H1 (cell line): Measurements from ENCODE around the gene RNF113B. TPM values are rescaled to one million over a fixed set of nuclear protein-coding genes. Genes with fewer than 3 reads are reported as not detected.

Source experiments
- CTCF ChIA-PET: fragments of 300-600 bp; sonication (Branson Sonifier 250); formaldehyde crosslinking; loops from one replicate; lab custom pipeline; 2021; ENCODE audit not compliant: partially characterized antibody; lab: Charles Lee
- POLR2A ChIA-PET: fragments of 300-600 bp; sonication (Branson Sonifier 250); formaldehyde crosslinking; loops from one replicate; lab custom pipeline; 2021; ENCODE audit warnings: inconsistent platforms; ENCODE audit not compliant: partially characterized antibody; lab: Charles Lee
- DNase-seq, 2 experiments: peaks; one replicate each; pipeline versions ENCODE4 v3.0.0 to v3.0.0-alpha.2; 2010 to 2022; ENCODE audit warnings: low spot score in 2 of 2, low read depth in 1 of 2, mixed read lengths in 1 of 2
- FAIRE-seq: peaks from 2 replicates; lab custom pipeline; 2011; peaks lifted over from hg19 to GRCh38; lab: Jason Lieb, UNC
- H2AFZ ChIP-seq: 2 replicates; pipeline ENCODE4 v1.8.1; 2012; ENCODE audit warnings: low read length, inconsistent platforms
- H2AK5ac ChIP-seq: 2 replicates; pipeline ENCODE4 v1.6.1; 2013; ENCODE audit warnings: low read depth, low read length
- H2BK120ac ChIP-seq: replicated peaks from 2 replicates; pipeline ENCODE3; 2013; ENCODE audit warnings: low read depth, low read length, inconsistent platforms
- H2BK12ac ChIP-seq: 2 replicates; pipeline ENCODE4 v1.6.1; 2013; ENCODE audit warnings: low read depth, low read length
- H2BK15ac ChIP-seq: 2 replicates; pipeline ENCODE4 v1.6.1; 2013; ENCODE audit warnings: low read length
- H2BK20ac ChIP-seq: 2 replicates; pipeline ENCODE4 v1.6.1; 2013; ENCODE audit warnings: low read length
- H2BK5ac ChIP-seq: 2 replicates; pipeline ENCODE4 v1.6.1; 2013; ENCODE audit warnings: low read depth, low read length
- H3K14ac ChIP-seq: 2 replicates; pipeline ENCODE4 v1.6.1; 2013; ENCODE audit warnings: inconsistent platforms; ENCODE audit not compliant: insufficient read length
- H3K18ac ChIP-seq: 2 replicates; pipeline ENCODE4 v1.6.1; 2013; ENCODE audit warnings: low read length; ENCODE audit errors: extremely low read depth
- H3K23ac ChIP-seq: 2 replicates; pipeline ENCODE4 v1.6.1; 2013; ENCODE audit warnings: inconsistent platforms; ENCODE audit not compliant: insufficient read length
- H3K23me2 ChIP-seq: 2 replicates; pipeline ENCODE4 v1.6.1; 2013; ENCODE audit warnings: low read depth, low read length
- H3K27ac ChIP-seq: 2 replicates; pipeline ENCODE4 v1.6.1; 2011; ENCODE audit warnings: low read depth, low read length, inconsistent platforms
- H3K27me3 ChIP-seq, 4 experiments: replicated peaks in 1 of 4; 1 replicate in 1 of 4; 2 replicates in 3 of 4; pipeline versions ENCODE4 v1.6.1 to v1.8.1; 2011 to 2013; ENCODE audit warnings: low read length in 3 of 4, mild to moderate bottlenecking in 3 of 4, inconsistent platforms in 2 of 4, mixed read lengths in 2 of 4, moderate library complexity in 1 of 4; ENCODE audit not compliant: control insufficient read depth in 3 of 4, insufficient read depth in 3 of 4; ENCODE audit errors: extremely low read depth in 1 of 4
- H3K36me3 ChIP-seq, 4 experiments: 2 replicates each; pipeline versions ENCODE4 v1.6.1 to v1.8.1; 2011 to 2013; ENCODE audit warnings: mild to moderate bottlenecking in 4 of 4, low read length in 3 of 4, moderate library complexity in 2 of 4, control low read depth in 1 of 4, inconsistent platforms in 1 of 4; ENCODE audit not compliant: insufficient read depth in 4 of 4, control insufficient read depth in 2 of 4
- H3K4ac ChIP-seq: replicated peaks from 2 replicates; pipeline ENCODE3; 2013; ENCODE audit warnings: low read length, low read depth, mixed read lengths, inconsistent platforms; ENCODE audit not compliant: insufficient read length
- H3K4me1 ChIP-seq, 4 experiments: replicated peaks in 1 of 4; 1 replicate in 1 of 4; 2 replicates in 3 of 4; pipeline versions ENCODE4 v1.6.1 to v1.8.1; 2011 to 2013; ENCODE audit warnings: low read length in 3 of 4, inconsistent platforms in 2 of 4, mixed read lengths in 1 of 4; ENCODE audit not compliant: insufficient read depth in 4 of 4, control insufficient read depth in 3 of 4
- H3K4me2 ChIP-seq, 2 experiments: 2 replicates each; pipeline versions ENCODE4 v1.6.1 to v1.8.1; 2011 to 2013; ENCODE audit warnings: low read depth in 2 of 2, low read length in 2 of 2, control low read depth in 1 of 2, inconsistent platforms in 1 of 2, mild to moderate bottlenecking in 1 of 2; ENCODE audit not compliant: insufficient read depth in 1 of 2
- H3K4me3 ChIP-seq, 4 experiments: fragments of 200-600, 300-600 bp in 1 of 4; sonication (generic), shearing (Covaris generic), sonication (Bioruptor Twin) in 1 of 4; 2 replicates each; pipeline versions ENCODE4 v1.5.1 to v1.8.1; 2011 to 2016; ENCODE audit warnings: low read length in 4 of 4, low read depth in 3 of 4, control low read depth in 2 of 4, inconsistent platforms in 2 of 4, mild to moderate bottlenecking in 2 of 4, mixed read lengths in 1 of 4, moderate library complexity in 1 of 4; ENCODE audit not compliant: insufficient read depth in 2 of 4; ENCODE audit errors: extremely low read depth in 1 of 4
- H3K56ac ChIP-seq: replicated peaks from 2 replicates; pipeline ENCODE3; 2013; ENCODE audit warnings: low read depth, mild to moderate bottlenecking, mixed read lengths, low read length, inconsistent platforms; ENCODE audit not compliant: insufficient read length
- H3K79me1 ChIP-seq: 2 replicates; pipeline ENCODE4 v1.6.1; 2013; ENCODE audit warnings: low read depth, low read length, control low read depth
- H3K79me2 ChIP-seq, 2 experiments: 2 replicates each; pipeline versions ENCODE4 v1.6.1 to v1.8.1; 2012 to 2013; ENCODE audit warnings: low read length in 2 of 2, mild to moderate bottlenecking in 2 of 2, inconsistent platforms in 1 of 2; ENCODE audit not compliant: insufficient read depth in 2 of 2, control insufficient read depth in 1 of 2
- H3K9ac ChIP-seq, 4 experiments: replicated peaks in 1 of 4; 1 replicate in 1 of 4; 2 replicates in 3 of 4; pipeline versions ENCODE4 v1.6.1 to v1.8.1; 2011 to 2013; ENCODE audit warnings: low read depth in 3 of 4, low read length in 3 of 4, control low read depth in 2 of 4, mild to moderate bottlenecking in 2 of 4, moderate library complexity in 2 of 4, inconsistent platforms in 1 of 4; ENCODE audit errors: extremely low read depth in 1 of 4
- H3K9me3 ChIP-seq, 2 experiments: 2 replicates each; pipeline versions ENCODE4 v1.6.1 to v1.8.1; 2012 to 2013; ENCODE audit warnings: mild to moderate bottlenecking in 2 of 2, moderate library complexity in 2 of 2, control low read depth in 1 of 2, inconsistent platforms in 1 of 2, low read depth in 1 of 2, low read length in 1 of 2, mixed read lengths in 1 of 2; ENCODE audit not compliant: insufficient read depth in 2 of 2
- H4K20me1 ChIP-seq, 2 experiments: replicated peaks in 1 of 2; 2 replicates each; pipeline versions ENCODE3 to v1.8.1; 2011 to 2013; ENCODE audit warnings: inconsistent platforms in 2 of 2, low read length in 2 of 2, mild to moderate bottlenecking in 1 of 2; ENCODE audit not compliant: insufficient read depth in 2 of 2, control insufficient read depth in 1 of 2
- H4K5ac ChIP-seq: 2 replicates; pipeline ENCODE4 v1.6.1; 2013; ENCODE audit warnings: low read length, low read depth, mixed read lengths, inconsistent platforms; ENCODE audit not compliant: insufficient read length
- H4K8ac ChIP-seq: 2 replicates; pipeline ENCODE4 v1.8.0; 2013; ENCODE audit warnings: mild to moderate bottlenecking, moderate library complexity, low read length, inconsistent platforms; ENCODE audit not compliant: insufficient read depth; ENCODE audit errors: extremely low read depth
- H4K91ac ChIP-seq: replicated peaks from 2 replicates; pipeline ENCODE3; 2013; ENCODE audit warnings: low read length, mixed read lengths, inconsistent platforms; ENCODE audit not compliant: insufficient read length
- BRCA1 ChIP-seq: IDR thresholded peaks from 2 replicates; pipeline ENCODE4 v1.6.1; 2012; ENCODE audit warnings: low read depth, low read length, improper control_type of control experiment
- CHD1 ChIP-seq: IDR thresholded peaks from 2 replicates; pipeline ENCODE4 v1.6.1; 2012; ENCODE audit warnings: low read depth, low read length, improper control_type of control experiment
- CREB1 ChIP-seq: IDR thresholded peaks from 2 replicates; pipeline ENCODE4 v1.6.1; 2012; ENCODE audit warnings: inconsistent platforms
- HDAC6 ChIP-seq: IDR thresholded peaks from one replicate; pipeline ENCODE4 v1.7.1; 2012; ENCODE audit warnings: low read depth, mild to moderate bottlenecking, inconsistent platforms, low read length, moderate library complexity
- JUND ChIP-seq: IDR thresholded peaks from 2 replicates; pipeline ENCODE4 v1.6.1; 2011; ENCODE audit warnings: mild to moderate bottlenecking, improper control_type of control experiment, low read length
- MAFK ChIP-seq: IDR thresholded peaks from 2 replicates; pipeline ENCODE4 v1.6.1; 2012; ENCODE audit warnings: low read depth, mild to moderate bottlenecking, improper control_type of control experiment, low read length
- RNF2 ChIP-seq: fragments of 200-900, 300-1000 bp; sonication (generic); IDR thresholded peaks from 2 replicates; pipeline ENCODE4 v1.7.1; 2016; ENCODE audit warnings: borderline replicate concordance, low read depth, mild to moderate bottlenecking, antibody characterized with exemption, low read length; ENCODE audit not compliant: poor library complexity, severe bottlenecking; ENCODE audit errors: missing control alignments
- SIRT6 ChIP-seq: IDR thresholded peaks from one replicate; pipeline ENCODE4 v1.7.1; 2012; ENCODE audit warnings: low read length, inconsistent platforms
- SP1 ChIP-seq: IDR thresholded peaks from 2 replicates; pipeline ENCODE4 v1.6.1; 2011; ENCODE audit warnings: low read depth, low read length
- SRF ChIP-seq: IDR thresholded peaks from 2 replicates; pipeline ENCODE4 v1.6.1; 2011; ENCODE audit warnings: mild to moderate bottlenecking, low read depth, low read length, moderate library complexity
- TEAD4 ChIP-seq: IDR thresholded peaks from 2 replicates; pipeline ENCODE4 v1.6.1; 2012; ENCODE audit warnings: low read depth, low read length, inconsistent platforms, mixed read lengths
- WGBS, 2 experiments: shearing (Covaris generic) in 1 of 2; methylation state at CpG; one replicate each; pipeline versions ENCODE4 v1.1.6 to v1.1.7; 2013 to 2015; ENCODE audit warnings: low lambda C conversion rate in 2 of 2, mixed read lengths in 2 of 2, inconsistent platforms in 1 of 2, low coverage in 1 of 2, missing lambda C conversion rate in 1 of 2; ENCODE audit not compliant: insufficient replicate concordance in 2 of 2, insufficient coverage in 1 of 2, insufficient read length in 1 of 2; ENCODE audit errors: extremely low coverage in 1 of 2, missing lambda C conversion rate in 1 of 2; 5-methylcytosine and 5-hydroxymethylcytosine counted together
- polyA plus RNA-seq, 7 experiments: library from polyadenylated mRNA; depleted of rRNA in 3 of 7; stranded (reverse) in 5 of 7; unstranded in 2 of 7; fragments of >200 nt in 5 of 7; fragments of 200-250 nt in 2 of 7; gene quantifications; 1 replicate in 5 of 7; 2 replicates in 1 of 7; 4 replicates in 1 of 7; pipeline versions ENCODE4 v1.2.1 to v1.2.3, GENCODE V29; 2011 to 2013; ENCODE audit warnings: missing spikeins in 2 of 7, mixed read lengths in 2 of 7
- total RNA-seq: library from RNA; stranded (reverse); fragmentation: NEBNext Ultra II Directional; extraction: Animal tissue kit (Norgen Biotek cat#: 25700); gene quantifications from 2 replicates; pipeline ENCODE4 v1.2.1, GENCODE V29; 2021
- TF ChIP-seq, protein P1 (sequence below), 3 experiments: IDR thresholded peaks; 1 replicate in 2 of 3; 2 replicates in 1 of 3; pipeline versions ENCODE4 v1.5.1 to v1.6.1; 2011; ENCODE audit warnings: low read length in 3 of 3, mild to moderate bottlenecking in 3 of 3, inconsistent platforms in 2 of 3, low read depth in 1 of 3, moderate library complexity in 1 of 3; ENCODE audit not compliant: insufficient read depth in 1 of 3; ENCODE audit errors: control extremely low read depth in 1 of 3

The RNF113B gene
- total and polyA plus RNA-seq, 2 of the 8 experiments (the other 6 are each of a cell fraction or from before 2014, with no cell fraction given) = not detected

DNA sequence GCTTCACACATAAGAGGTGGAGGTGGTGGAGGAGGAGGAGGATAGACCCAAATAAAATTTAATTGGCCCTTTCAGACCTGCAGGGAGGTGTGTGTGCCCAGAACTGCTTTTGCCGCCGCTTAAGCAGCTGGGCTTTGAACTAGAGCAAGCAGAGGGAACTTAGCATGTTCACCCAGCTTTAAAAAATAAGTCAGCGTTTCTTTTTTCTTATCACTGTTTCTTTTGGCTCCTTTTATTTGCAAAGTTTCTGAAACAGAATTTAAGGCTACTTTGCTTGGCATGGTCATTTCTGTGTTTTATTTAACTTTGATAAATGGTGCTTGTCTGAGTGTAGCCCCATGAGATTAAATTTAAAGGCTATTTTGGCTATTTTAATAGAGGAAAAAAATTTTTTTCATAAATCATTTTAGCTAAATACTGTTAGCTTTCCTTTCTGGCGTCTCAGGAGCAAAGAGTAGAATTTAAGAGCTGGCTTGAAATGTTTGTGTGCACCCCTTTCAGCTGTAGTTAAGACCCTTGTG, 43.3 kb upstream of the RNF113B start:
- H2BK20ac ChIP-seq = no peak overlapping the region

More for the DNA sequence above, 43.3 kb upstream of the RNF113B start:
- no peak overlapping the region for H3K9ac ChIP-seq
- no peak overlapping the region for H4K8ac ChIP-seq
- peaks cover 0 to 5% (median 0%) of the 10 kb centered on the region in 4 experiments; a peak in 1 of 7 replicates for H3K4me1 ChIP-seq
- H4K91ac ChIP-seq = no peak overlapping the region
- no peak overlapping the region for H2BK120ac ChIP-seq
- no peaks in the 10 kb centered on the region for H3K23me2 ChIP-seq
- no peak overlapping the region for H2AK5ac ChIP-seq
- no peak for DNase-seq
- POLR2A ChIA-PET = no interaction called here
- TF ChIP-seq SRF = no peak
- no peak for TF ChIP-seq TEAD4
- TF ChIP-seq SIRT6 = no peak
- no peak for TF ChIP-seq RNF2
- no peak for TF ChIP-seq CREB1
- no peak for TF ChIP-seq SP1
- no peak for TF ChIP-seq CHD1
- TF ChIP-seq BRCA1 = no peak
- no peak for TF ChIP-seq JUND
- TF ChIP-seq HDAC6 = no peak
- TF ChIP-seq, protein P1, sequence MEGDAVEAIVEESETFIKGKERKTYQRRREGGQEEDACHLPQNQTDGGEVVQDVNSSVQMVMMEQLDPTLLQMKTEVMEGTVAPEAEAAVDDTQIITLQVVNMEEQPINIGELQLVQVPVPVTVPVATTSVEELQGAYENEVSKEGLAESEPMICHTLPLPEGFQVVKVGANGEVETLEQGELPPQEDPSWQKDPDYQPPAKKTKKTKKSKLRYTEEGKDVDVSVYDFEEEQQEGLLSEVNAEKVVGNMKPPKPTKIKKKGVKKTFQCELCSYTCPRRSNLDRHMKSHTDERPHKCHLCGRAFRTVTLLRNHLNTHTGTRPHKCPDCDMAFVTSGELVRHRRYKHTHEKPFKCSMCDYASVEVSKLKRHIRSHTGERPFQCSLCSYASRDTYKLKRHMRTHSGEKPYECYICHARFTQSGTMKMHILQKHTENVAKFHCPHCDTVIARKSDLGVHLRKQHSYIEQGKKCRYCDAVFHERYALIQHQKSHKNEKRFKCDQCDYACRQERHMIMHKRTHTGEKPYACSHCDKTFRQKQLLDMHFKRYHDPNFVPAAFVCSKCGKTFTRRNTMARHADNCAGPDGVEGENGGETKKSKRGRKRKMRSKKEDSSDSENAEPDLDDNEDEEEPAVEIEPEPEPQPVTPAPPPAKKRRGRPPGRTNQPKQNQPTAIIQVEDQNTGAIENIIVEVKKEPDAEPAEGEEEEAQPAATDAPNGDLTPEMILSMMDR (IDR thresholded peaks at IDR 0.05; ENCODE audit: control extremely low read depth in 1 of 3, insufficient read depth in 1 of 3, low read depth in 1 of 3, low read length in 3 of 3) = no peak
- TF ChIP-seq MAFK = no peak
- TF ChIP-seq, all 59 proteins: peak for 0
- Histone ChIP-seq H3K36me3 (0 out of 8 replicates have a peak, but pooled peaks cover 0 to 4% (median 0%) of the 10 kb centered on the region in 4 experiments), H3K4ac (no peak overlapping the region), H2BK15ac (no peak overlapping the region), H3K9me3 (no peaks in the 10 kb centered on the region), H2BK12ac (no peak overlapping the region), H4K20me1 (peaks cover 2 to 3% of the 10 kb centered on the region in 2 experiments), H3K27me3 (no peaks in the 10 kb centered on the region), H3K23ac (no peak overlapping the region), H3K14ac (no peak overlapping the region), H2BK5ac (no peak overlapping the region), H3K27ac (no peak overlapping the region), H3K18ac (no peak overlapping the region), H2AFZ (no peak overlapping the region), H3K56ac (no peak overlapping the region), H3K4me2 (no peak overlapping the region), H3K79me2 (peaks cover 3 to 42% of the 10 kb centered on the region in 2 experiments; a peak in 3 of 4 replicates), H3K4me3 (no peak overlapping the region), H4K5ac (no peak overlapping the region), H3K79me1 (peaks cover 2% of the 10 kb centered on the region; the same call in 1 of the 2 replicates)
- FAIRE-seq = no peak
- CTCF ChIA-PET = interaction anchor here (0.5 to 1.7 kb wide), 6 partner anchors 14 to 1189 kb away, joined by 3 to 5 read pairs (median 4); no protein-coding TSS in a partner anchor
- 92% methylated on average over 4 of the region's 4 CpGs; no CpG with 5 or more reads in 1 of the 2 experiments for WGBS, 2 experiments
